MM.1S (cell line): ENCODE results near the gene ARF6.

Experiments used
- CTCF ChIP-seq: fragments of 300-600 bp; sonication (generic); IDR thresholded peaks from 2 replicates; pipeline ENCODE4 v1.5.1; 2016; ENCODE audit warnings: antibody characterized with exemption, low read length, mixed read lengths
- EZH2 ChIP-seq: fragments of 300-600 bp; sonication (generic); optimal IDR thresholded peaks from 2 replicates; pipeline ENCODE3; 2017; ENCODE audit warnings: low read depth, mild to moderate bottlenecking, antibody characterized with exemption, low read length, mixed read lengths

DNA sequence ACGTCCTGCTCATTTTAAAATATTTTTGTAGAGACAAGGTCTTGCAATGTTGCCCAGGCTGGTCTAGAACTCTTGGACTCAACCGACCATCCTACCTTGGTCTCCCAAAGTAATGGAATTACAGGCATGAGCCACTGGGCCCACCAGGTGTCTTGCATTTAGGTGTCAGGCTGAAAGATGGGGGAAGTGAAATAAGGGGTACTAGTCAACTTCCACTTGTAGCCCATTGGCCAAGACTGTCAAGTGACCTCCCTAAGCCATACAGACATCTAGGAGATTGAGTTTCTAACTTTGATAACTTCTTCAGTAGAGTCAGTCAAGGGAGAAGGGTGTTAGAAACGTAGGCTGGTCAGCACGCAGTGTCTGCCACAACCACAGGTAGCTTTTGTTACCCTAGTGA is 32.0 kb downstream of the ARF6 start:
- TF ChIP-seq EZH2 (no peak), CTCF (no peak)
